Stimulated activated CD8-positive, alpha-beta memory T cell treated with anti-CD3 and anti-CD28 coated beads, Interleukin-12 subunit alpha, Interleukin-12 subunit beta, amount 100 ng/mL, for 4 hours (primary cell): ENCODE results near the gene RHOT2.
"Not testable (repeated sequence)": the region's sequence is repeated elsewhere in the genome, so short reads cannot be mapped to it uniquely, and the experiment has no call there.

Experiments used
- DNase-seq: peaks from one replicate; pipeline ENCODE4 v3.0.0-alpha.2; 2020; ENCODE audit warnings: low read depth

Gene RHOT2

GRCh38 chr16:681746-682427, 14.0 kb downstream of the RHOT2 start:
- DNase-seq = no peak

- DNase-seq = no peak
Observed at GRCh38 chr16:682493-683395, 14.8 kb downstream of the RHOT2 start.

GRCh38 chr16:683396-684070, 15.6 kb downstream of the RHOT2 start:
- no peak for DNase-seq

- peak; percentile 97 for DNase-seq
Observed at GRCh38 chr16:684071-684794, 16.3 kb downstream of the RHOT2 start, which contains the start of gene JMJD8. Gene JMJD8, minus strand, starts transcription at chr16:684334. Its CDS starts 15 bp downstream, at chr16:684319.

DNA sequence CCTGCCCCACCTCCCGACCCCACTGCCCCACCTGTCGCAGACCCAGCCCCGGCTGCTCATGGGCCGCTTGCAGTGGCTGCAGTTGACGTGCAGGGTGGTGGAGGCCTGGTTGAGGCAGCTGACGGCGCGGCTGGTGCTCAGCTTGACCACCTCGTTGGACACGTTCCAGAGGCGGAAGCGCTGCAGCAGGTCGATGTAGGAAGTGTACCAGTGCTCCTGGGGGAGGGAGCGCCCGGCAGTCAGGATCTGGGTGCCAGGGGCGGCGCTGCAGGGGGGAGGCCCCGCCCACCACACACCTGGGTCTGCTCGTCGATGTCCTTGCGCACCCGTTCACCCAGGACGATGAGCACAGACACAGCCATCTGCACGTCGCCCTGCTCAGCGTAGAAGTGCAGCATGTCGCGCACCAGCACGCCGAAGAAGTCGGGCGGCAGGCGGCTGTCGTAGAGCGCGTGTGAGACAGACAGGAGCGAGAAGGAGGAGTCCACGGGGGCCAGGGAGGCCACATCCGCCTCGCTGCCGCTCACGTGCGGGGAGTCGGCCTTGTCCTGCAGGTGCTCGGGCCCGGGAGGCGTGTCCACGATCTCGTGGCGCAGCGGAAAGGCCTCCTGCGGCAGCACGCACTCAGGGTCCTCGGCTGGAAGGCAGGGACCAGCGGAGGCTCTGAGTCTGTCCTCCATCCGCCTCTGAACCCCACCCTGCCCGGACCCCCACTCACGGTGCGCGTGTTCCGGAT, 17.2 kb downstream of the RHOT2 start:
- DNase-seq = no peak

DNA sequence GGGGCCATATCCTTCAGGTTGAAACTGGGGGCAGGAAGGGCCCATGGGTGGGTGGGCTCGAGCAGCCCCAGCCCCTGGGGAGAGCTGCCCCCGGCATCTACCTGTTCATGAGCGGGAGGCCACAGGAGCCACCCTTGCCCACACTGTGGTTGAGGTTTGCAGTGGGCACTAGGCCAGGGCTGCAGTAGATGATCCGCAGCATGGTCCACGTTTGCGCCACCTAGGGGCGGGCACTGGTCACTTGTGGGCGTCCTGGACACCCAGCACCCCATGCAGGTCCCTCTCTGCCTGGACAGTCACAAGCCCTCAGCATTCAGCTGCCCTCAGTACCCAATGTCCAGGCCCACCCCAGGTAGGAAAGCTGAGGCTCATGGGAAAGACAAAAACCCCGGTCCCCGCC, 18.0 kb downstream of the RHOT2 start:
- no peak for DNase-seq

- DNase-seq = no peak
Observed at GRCh38 chr16:686459-687260, 18.7 kb downstream of the RHOT2 start.

- no peak for DNase-seq
Observed at GRCh38 chr16:687499-687898, 19.6 kb downstream of the RHOT2 start.

- DNase-seq = no peak
Observed at GRCh38 chr16:689175-689897, 21.4 kb downstream of the RHOT2 start.

GRCh38 chr16:691242-691641, 23.3 kb downstream of the RHOT2 start:
- DNase-seq = not testable (repeated sequence)

GRCh38 chr16:692356-693108, 24.6 kb downstream of the RHOT2 start:
- DNase-seq = no peak

GRCh38 chr16:693364-693763, 25.4 kb downstream of the RHOT2 start:
- DNase-seq = no peak

- DNase-seq = no peak
Observed at GRCh38 chr16:693766-694165, 25.8 kb downstream of the RHOT2 start.

- no peak for DNase-seq
Observed at GRCh38 chr16:694187-694862, 26.4 kb downstream of the RHOT2 start.

DNA sequence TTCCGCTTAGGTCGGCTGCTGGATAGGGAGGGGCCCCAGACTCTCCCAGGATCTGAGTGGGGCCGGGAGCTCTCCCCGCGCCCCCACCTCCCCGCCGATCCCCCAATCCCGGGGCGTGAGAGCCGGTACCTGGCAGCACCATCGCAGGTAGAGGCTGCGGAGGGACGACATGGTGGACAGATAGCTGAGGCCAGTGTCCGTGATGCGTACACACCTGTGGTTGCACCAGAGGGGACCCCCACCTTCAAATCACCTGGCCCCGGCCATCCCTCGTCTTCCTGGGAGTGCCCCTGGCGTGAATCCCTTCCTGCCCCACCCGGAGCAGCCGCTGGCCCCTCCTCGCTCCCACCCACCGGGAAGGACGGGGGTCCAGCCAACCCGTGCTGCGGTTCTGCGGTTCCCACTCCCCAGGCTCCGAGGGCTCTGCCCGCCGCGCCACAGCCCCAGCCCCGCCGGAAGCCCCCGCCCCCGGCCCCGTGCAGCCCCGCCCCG, 27.0 kb downstream of the RHOT2 start:
- no peak for DNase-seq

- peak; percentile 51 for DNase-seq
Observed at GRCh38 chr16:695355-696089, 27.6 kb downstream of the RHOT2 start.

- DNase-seq = no peak
Observed at GRCh38 chr16:698911-699671, 31.2 kb downstream of the RHOT2 start.
